ENCODE measurements around the gene PGA3.

The PGA3 gene

GRCh38 chr11:61254403-61255025 lies 51.2 kb downstream of the PGA3 start:
- DNase-seq = peak; percentile 34

GRCh38 chr11:61256710-61257482 lies 53.6 kb downstream of the PGA3 start:
- no peak for DNase-seq

GRCh38 chr11:61258546-61258945 lies 55.2 kb downstream of the PGA3 start:
- no peak for DNase-seq

GRCh38 chr11:61259363-61259762 lies 56.0 kb downstream of the PGA3 start:
- DNase-seq = no peak

All from NCI-H2029 treated with DMSO at 0.1 percent for 48 hours (cell line).